ENCODE measurements around the gene SIRT2.
A peak's percentile ranks its signal among the peaks of the same experiment; 100 is the strongest.
"Not testable (repeated sequence)": the region's sequence is repeated elsewhere in the genome, so short reads cannot be mapped to it uniquely, and the experiment has no call there.

SIRT2 gene

GRCh38 chr19:38899447-38900201 is at the start of gene SIRT2, which contains the start of gene NFKBIB:
Gene SIRT2 (minus strand): TSS chr19:38899618. CDS start chr19:38899521, 97 bp downstream.
Gene NFKBIB (plus strand): TSS chr19:38899969. CDS start chr19:38900033, 64 bp downstream.
- DNase-seq = peak; percentile 99

DNA sequence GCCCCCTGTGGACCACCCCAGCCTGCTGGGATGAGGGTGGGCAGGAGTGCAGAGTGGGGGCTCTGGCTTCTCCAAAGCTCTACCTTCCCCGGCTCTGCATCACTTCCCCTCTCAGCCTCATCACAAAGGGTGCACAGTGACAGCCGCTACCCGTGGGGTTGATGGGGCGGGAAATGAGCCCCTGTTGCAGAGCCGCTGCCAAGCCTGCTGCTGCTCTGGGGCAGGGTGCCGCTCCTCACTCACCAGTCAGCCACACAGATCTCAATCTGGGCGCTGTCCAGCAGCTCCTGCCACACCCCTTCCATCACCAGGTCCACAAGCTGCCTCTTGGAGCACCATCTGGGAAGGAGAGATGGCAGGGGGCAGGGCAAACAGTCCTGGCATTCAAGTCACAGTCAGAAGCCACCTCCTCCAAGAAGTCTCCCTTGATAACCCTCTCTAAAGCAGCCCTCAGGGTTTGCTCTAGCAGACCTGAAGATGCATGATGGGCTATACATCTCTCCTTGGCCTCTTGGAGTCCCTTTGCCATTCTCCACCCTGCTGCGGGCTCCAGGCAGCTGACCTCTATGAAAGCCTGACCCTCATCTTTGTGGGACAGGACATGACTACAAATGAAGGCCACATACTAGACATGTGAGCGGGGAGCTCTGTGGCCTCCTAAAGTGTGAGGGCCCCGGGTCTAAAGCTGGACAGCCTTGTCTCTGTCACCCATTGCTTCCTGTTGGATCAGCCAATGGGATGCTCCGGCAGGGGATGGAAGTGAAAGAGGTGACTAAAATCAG is 47.0 kb upstream of the SIRT2 start:
- no peak for DNase-seq

DNA sequence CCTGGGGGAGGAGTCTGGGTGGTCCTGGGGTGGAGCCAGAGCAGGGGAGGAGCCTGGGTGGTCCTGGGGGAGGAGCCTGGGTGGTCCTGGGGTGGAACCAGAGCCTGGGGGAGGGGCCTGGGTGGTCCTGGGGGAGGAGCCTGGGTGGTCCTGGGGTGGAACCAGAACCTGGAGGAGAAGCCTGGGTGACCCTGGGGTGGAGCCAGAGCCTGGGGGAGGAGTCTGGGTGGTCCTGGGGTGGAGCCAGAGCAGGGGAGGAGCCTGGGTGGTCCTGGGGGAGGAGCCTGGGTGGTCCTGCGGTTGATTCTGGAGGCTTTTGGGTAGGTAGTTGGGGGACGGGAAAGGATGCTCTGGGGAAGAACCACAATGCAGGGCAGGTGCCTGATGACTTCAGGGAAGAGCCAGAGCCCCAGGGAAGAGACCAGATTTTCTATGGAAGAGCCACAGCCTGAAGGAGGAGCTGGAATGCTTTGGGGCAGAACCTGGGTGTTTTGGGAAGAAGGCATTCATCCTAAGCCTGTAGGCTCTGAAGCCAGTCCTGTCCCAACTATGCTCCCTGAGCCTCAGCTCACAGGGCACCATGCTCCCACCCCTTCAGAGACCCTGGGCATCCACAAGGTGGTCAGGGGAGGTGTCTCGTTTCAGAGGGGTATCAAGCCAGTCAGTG is 46.3 kb upstream of the SIRT2 start:
- no peak for DNase-seq

DNA sequence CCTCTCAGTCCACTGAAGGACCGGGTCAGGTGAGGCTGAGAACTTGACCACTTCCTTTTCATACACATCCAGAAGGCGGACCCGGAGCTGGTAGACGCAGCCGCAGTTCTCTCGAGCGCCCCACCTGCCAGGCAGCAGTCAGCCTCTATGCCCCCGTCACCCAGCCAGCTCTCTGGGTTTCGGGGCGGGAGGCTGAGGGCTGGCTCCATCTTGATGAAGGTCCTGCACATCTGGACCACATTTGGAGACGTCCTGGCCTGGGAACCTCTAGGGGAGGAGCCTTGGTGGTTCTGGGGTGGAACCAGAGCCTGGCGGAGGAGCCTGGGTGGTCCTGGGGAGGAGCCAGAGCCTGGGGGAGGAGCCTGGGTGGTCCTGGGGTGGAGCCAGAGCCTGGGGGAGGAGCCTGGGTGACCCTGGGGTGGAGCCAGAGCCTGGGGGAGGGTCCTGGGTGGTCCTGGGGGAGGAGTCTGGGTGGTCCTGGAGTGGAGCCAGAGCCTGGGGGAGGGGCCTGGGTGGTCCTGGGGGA is 45.6 kb upstream of the SIRT2 start:
- no peak for DNase-seq

GRCh38 chr19:38942471-38943181 is 43.2 kb upstream of the SIRT2 start:
- DNase-seq = no peak

- DNase-seq = no peak
These were observed 42.6 kb upstream of the SIRT2 start for GRCh38 chr19:38941979-38942378.

DNA sequence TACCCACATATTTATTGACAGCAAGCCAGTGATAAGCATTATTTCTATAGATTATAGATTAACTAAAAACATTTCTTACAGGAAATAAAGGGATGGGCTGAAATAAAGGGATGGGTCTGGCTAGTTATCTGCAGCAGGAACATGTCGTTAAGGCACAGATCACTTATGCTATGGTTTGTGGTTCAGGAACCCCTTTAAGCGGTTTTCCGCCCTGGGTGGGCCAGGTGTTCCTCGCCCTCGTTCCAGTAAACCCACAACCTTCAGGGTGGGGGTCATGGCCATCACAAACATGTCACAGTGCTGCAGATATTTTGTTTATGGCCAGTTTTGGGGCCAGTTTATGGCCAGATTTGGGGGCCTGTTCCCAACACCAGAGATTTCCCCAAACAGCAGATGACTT is 42.0 kb upstream of the SIRT2 start:
- DNase-seq = not testable (repeated sequence)

GRCh38 chr19:38939957-38940356 is 40.5 kb upstream of the SIRT2 start:
- DNase-seq = no peak

DNA sequence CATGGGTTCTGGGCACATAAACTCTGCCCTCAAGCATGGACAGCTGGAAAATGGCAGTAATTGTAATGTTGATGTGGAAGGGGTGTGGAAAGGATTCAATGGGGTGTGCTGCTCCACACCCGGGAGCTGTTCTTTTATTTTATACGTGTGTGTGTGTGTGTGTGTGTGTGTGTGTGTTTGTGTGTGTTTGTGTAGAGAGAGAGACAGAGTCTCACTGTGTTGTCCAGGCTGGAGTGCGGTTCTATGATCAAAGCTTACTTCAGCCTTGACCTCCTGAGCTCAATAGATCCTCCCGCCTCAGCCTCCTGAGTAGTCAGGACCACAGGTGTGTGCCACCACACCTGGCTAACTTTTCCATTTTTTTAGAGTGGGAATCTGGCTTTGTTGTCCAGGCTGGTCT is 34.1 kb upstream of the SIRT2 start:
- no peak for DNase-seq

- DNase-seq = peak; percentile 14
These were observed 33.2 kb upstream of the SIRT2 start for GRCh38 chr19:38932425-38933179.

- no peak for DNase-seq
These were observed 32.0 kb upstream of the SIRT2 start for GRCh38 chr19:38931521-38931793.

DNA sequence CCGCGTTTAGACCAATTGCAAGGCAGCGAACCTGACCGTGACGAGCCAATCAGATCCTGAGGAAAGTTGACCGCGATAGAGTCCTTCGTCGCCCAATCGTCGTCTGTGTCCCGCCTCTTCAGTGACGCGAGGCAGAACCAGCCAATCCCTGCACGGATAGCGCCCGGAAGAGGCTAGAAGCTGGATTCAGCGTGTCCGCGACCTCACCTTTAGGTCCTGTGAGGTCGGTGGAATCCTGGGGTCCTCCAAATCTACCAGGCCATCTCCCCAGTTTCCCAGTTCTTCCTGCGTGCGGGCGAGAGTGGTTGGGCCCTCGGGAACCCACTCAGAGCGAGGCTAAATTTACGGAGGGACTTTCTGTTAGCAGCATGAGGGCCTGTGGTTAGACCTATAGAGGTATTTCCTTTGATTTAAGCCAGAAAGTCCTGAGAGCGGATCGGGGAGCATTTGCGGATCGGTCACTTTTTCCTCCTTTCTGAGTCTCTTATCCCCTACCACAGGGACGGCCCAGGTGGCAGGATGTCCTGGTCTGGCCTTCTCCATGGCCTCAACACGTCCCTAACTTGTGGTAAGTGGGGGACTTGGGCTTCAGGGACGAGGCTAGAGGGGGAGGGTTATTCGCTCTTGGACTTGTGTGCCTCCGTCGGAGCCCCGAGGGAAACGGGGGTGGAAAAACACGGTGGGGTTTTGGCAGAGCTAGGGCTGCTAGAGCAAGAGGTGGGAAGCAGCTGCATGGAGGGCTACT is 31.5 kb upstream of the SIRT2 start, which contains the start of gene MRPS12:
Gene MRPS12, plus strand, starts transcription at position 169 of the 745 bp plus-strand sequence. Its CDS starts 351 bp downstream, at position 520.
- DNase-seq = peak; percentile 98

GRCh38 chr19:38929929-38930775 is 30.7 kb upstream of the SIRT2 start, which contains the start of gene SARS2:
Gene SARS2 (minus strand): TSS chr19:38930763. CDS start chr19:38930736, 27 bp downstream.
- DNase-seq = peak; percentile 97

- no peak for DNase-seq
These were observed 29.1 kb upstream of the SIRT2 start for GRCh38 chr19:38928391-38929001.

- DNase-seq = no peak
These were observed 25.0 kb upstream of the SIRT2 start for GRCh38 chr19:38924388-38924787.

DNA sequence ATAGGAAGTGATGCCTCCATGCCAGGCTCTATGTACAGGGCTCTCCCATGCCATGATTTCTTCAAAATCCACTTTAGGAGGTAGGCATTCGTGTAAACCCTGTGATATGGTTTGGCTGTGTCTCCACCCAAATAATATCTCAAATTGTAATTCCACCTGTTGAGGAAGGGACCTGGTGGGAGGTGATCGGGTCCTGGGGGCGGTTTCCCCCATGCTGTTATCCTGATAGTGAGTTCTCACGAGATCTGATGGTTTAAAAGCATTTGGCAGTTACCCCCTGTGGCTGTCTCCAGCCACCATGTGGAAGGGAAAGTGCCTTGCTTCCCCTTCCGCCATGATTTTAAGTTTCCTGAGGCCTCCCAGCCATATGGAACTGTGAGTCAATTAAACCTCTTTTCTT is 23.1 kb upstream of the SIRT2 start:
- DNase-seq = no peak

GRCh38 chr19:38921420-38922274 is 22.2 kb upstream of the SIRT2 start:
- DNase-seq = no peak

- DNase-seq = no peak
These were observed 21.4 kb upstream of the SIRT2 start for GRCh38 chr19:38920602-38921419.
